HEK293 (cell line): ENCODE measurements around the gene ZNF577.
"Not testable (repeated sequence)": the region's sequence is repeated elsewhere in the genome, so short reads cannot be mapped to it uniquely, and the experiment has no call there.

Source experiments
- RBAK ChIP-seq: fragments of 450-650 bp; formaldehyde crosslinking; IDR thresholded peaks from 2 replicates; pipeline ENCODE4 v1.5.1; 2016; ENCODE audit warnings: missing biosample characterization, missing genetic modification characterization
- SALL2 ChIP-seq: fragments of 450-650 bp; formaldehyde crosslinking; IDR thresholded peaks from 2 replicates; pipeline ENCODE4 v1.5.0; 2017; ENCODE audit warnings: missing biosample characterization, mild to moderate bottlenecking, missing genetic modification characterization, borderline replicate concordance
- SP2 ChIP-seq: fragments of 450-650 bp; formaldehyde crosslinking; IDR thresholded peaks from 2 replicates; pipeline ENCODE4 v1.5.1; 2016; ENCODE audit warnings: missing biosample characterization, missing genetic modification characterization
- ZBTB21 ChIP-seq: fragments of 450-650 bp; formaldehyde crosslinking; IDR thresholded peaks from 2 replicates; pipeline ENCODE4 v1.5.1; 2017; ENCODE audit warnings: missing biosample characterization, missing genetic modification characterization
- ZBTB7A ChIP-seq: fragments of 450-650 bp; formaldehyde crosslinking; IDR thresholded peaks from 2 replicates; pipeline ENCODE4 v1.5.1; 2016; ENCODE audit warnings: low read depth, missing biosample characterization, missing genetic modification characterization
- ZNF114 ChIP-seq: fragments of 450-650 bp; formaldehyde crosslinking; IDR thresholded peaks from 2 replicates; pipeline ENCODE4 v1.5.0; 2017; ENCODE audit warnings: missing biosample characterization, missing genetic modification characterization
- ZNF510 ChIP-seq: fragments of 450-650 bp; formaldehyde crosslinking; IDR thresholded peaks from 2 replicates; pipeline ENCODE4 v1.5.1; 2018; ENCODE audit warnings: mild to moderate bottlenecking, missing genetic modification characterization, missing biosample characterization; ENCODE audit not compliant: insufficient replicate concordance
- ZNF629 ChIP-seq: fragments of 450-650 bp; formaldehyde crosslinking; IDR thresholded peaks from 2 replicates; pipeline ENCODE4 v1.5.1; 2017; ENCODE audit warnings: missing biosample characterization, missing genetic modification characterization
- ZNF670 ChIP-seq: fragments of 450-650 bp; formaldehyde crosslinking; IDR thresholded peaks from 2 replicates; pipeline ENCODE4 v1.5.1; 2016; ENCODE audit warnings: missing biosample characterization, missing genetic modification characterization, low read depth
- TF ChIP-seq, protein P1 (sequence below): fragments of 450-650 bp; formaldehyde crosslinking; IDR thresholded peaks from 2 replicates; pipeline ENCODE4 v1.5.1; 2016; ENCODE audit warnings: missing biosample characterization, missing genetic modification characterization, low read depth
- TF ChIP-seq, protein P2 (sequence below): fragments of 450-650 bp; formaldehyde crosslinking; IDR thresholded peaks from 2 replicates; pipeline ENCODE4 v1.5.1; 2016; ENCODE audit warnings: missing biosample characterization, missing genetic modification characterization

DNA sequence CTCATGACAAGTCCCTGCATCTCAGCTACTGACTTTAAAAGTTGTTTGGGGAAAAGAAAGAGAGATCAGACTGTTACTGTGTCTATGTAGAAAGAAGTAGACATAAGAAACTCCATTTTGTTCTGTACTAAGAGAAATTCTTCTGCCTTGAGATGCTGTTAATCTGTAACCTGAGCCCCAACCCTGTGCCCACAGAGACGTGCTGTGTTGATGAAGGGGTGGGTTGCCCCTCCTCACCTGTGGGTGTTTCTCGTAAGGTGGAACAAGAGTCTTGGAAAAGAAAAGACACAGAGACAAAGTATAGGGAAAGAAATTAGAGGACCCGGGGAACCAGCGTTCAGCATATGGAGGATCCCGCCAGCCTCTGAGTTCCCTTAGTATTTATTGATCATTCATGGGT lies 20.2 kb upstream of the ZNF577 start:
- not testable (repeated sequence) for TF ChIP-seq SALL2 (tag by site-specific recombination); ZNF670 (tag by site-specific recombination); ZNF114; SP2 (tag by site-specific recombination); ZBTB21 (tag by site-specific recombination); ZBTB7A (tag by site-specific recombination); ZNF510 (tag by site-specific recombination); ZNF629 (tag by site-specific recombination); RBAK (tag by site-specific recombination)
- TF ChIP-seq, protein P1, sequence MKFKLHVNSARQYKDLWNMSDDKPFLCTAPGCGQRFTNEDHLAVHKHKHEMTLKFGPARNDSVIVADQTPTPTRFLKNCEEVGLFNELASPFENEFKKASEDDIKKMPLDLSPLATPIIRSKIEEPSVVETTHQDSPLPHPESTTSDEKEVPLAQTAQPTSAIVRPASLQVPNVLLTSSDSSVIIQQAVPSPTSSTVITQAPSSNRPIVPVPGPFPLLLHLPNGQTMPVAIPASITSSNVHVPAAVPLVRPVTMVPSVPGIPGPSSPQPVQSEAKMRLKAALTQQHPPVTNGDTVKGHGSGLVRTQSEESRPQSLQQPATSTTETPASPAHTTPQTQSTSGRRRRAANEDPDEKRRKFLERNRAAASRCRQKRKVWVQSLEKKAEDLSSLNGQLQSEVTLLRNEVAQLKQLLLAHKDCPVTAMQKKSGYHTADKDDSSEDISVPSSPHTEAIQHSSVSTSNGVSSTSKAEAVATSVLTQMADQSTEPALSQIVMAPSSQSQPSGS = not testable (repeated sequence)
- TF ChIP-seq, protein P2, sequence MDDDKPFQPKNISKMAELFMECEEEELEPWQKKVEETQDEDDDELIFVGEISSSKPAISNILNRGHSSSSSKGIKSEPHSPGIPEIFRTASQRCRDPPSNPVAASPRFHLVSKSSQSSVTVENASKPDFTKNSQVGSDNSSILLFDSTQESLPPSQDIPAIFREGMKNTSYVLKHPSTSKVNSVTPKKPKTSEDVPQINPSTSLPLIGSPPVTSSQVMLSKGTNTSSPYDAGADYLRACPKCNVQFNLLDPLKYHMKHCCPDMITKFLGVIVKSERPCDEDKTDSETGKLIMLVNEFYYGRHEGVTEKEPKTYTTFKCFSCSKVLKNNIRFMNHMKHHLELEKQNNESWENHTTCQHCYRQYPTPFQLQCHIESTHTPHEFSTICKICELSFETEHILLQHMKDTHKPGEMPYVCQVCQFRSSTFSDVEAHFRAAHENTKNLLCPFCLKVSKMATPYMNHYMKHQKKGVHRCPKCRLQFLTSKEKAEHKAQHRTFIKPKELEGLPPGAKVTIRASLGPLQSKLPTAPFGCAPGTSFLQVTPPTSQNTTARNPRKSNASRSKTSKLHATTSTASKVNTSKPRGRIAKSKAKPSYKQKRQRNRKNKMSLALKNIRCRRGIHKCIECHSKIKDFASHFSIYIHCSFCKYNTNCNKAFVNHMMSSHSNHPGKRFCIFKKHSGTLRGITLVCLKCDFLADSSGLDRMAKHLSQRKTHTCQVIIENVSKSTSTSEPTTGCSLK (tag by site-specific recombination) = not testable (repeated sequence)
